HG02588 (cell line): ENCODE data around the gene GUSB.
A peak's percentile ranks its signal among the peaks of the same experiment; 100 is the strongest.
"Not testable (repeated sequence)": the region's sequence is repeated elsewhere in the genome, so short reads cannot be mapped to it uniquely, and the experiment has no call there.

Experiments used
- ATAC-seq: cut with Tn5 transposase; IDR thresholded peaks from one replicate; pipeline ENCODE4 v1.9.1; 2021; ENCODE audit warnings: mild to moderate bottlenecking, moderate library complexity; ENCODE audit not compliant: unreplicated experiment

Gene GUSB

DNA sequence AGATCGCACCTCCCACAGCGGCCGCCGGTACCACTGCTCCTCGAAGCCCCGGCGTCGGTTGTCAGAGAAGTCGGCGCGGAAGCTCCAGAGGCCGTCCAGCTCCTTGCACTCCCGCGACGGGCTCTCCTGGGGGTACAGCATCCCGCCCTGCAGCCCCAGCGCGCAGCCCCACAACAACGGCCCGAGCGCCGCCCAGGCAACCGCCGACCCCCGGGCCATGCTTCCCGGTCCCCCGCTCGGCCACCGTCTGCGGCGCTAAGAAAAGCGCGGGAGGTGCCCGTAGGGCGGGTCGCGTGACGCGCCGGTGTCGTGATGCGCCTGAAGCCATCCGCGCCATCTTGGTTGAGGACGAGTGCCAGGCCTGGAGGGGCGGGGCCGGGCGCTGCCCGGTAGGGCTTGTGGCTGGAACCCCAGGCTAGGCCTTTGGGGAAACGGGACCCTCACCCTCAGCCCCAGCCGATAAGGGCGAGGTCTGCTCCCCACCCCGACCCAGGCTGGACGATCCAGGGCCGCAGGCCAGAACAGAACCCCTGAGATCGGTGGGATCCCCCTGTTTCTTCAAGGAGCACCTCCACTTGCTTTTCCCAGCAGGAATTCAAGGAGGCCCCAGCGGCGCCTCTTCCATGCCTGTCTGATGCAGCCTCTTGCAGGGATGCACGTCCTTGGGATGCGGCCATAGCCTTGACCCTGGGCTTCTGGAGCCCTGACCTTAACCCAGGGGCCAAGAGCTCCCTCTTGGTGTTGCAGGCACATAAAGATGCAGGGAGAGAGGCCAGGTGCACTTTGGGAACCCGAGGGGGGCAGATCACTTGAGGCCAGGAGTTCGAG lies at the start of gene GUSB:
Gene GUSB, minus strand, starts transcription at position 249 of the 828 bp plus-strand sequence. Its CDS starts 30 bp downstream, at position 219.
- ATAC-seq: peak; percentile 85

DNA sequence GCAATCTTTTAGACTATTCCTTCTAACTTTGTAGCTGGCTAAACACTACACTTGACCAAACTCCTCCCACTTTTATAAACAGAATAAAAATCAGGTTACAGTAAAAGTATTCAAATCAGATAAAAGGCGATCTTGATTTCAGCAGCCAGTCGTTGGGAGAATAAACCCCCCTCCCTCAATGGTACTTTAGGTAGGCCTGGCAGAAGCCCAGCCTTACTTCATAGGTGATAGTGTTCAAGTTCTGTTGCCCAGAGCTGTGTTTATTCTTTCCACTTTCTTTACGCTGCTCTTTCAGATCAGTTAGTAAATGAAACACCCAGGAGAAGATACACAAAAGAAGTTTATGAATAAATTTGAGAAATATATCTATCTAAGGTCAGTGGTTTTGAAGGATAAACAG lies 46.3 kb upstream of the GUSB start:
- not testable (repeated sequence) for ATAC-seq

DNA sequence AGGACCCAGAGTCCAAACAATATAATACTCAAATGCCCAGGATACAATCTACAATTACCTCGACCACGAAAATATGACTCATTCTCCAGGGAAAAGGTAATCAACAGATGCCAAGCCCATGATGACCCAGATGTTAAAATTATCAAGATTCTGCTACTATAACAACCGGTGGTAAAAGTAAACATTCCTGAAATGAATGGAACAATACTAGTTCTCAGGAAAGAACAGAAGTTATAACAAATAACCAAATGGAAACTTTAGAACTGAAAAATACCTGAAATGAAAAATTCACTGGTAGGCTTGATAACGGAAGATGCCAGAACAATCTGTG lies 34.1 kb upstream of the GUSB start:
- no peak for ATAC-seq

DNA sequence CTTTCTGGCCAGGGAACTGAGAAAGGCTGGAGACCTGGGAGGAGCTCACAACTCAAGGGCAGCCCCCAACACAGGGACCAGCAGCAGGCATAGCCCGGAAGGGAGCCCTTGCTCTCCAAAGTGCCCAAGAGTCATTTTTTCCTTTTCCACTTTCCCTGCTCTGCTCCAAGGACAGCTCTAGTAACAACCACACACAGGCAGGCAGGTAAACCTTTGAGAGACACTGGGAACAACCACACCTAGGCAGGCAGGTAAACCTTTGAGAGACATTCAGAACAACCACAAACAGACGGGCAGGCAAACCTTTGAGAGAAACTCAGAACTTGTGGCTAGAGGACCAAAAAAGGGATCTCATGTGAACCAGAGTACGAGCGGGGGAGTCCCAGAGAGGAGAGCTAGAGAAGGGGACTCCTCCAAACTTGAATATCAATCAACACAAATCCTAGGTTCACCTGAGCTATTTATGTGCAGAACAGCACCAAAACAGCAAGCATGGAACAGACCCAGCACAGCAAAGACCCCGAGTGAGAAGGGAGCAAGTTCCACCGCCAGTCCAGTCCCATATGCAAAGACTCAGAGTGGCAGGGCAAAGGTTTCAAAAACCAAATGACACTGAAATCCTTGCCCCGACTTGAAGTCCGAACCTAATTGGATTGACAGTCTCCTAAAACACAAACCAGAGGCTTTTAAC lies 33.6 kb upstream of the GUSB start:
- no peak for ATAC-seq

DNA sequence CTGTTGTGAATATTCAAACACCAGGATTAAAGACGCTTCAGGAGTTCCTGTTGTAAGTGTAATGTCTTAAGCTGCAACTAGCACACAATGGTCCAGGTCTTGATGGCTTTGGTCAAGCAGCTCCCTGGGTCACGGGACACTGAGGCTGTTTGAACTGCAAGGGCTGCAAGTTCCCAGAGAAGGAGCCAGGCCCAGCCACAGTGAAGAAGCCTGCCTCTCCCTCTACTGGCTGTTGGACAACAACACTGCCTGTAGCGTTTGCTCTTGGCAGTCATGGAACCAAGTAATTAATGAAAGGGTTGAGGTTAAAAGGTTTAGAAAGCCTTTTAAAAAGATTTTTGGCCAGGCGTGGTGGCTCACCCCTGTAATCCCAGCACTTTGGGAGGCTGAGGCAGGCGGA lies 31.9 kb upstream of the GUSB start:
- ATAC-seq: no peak

DNA sequence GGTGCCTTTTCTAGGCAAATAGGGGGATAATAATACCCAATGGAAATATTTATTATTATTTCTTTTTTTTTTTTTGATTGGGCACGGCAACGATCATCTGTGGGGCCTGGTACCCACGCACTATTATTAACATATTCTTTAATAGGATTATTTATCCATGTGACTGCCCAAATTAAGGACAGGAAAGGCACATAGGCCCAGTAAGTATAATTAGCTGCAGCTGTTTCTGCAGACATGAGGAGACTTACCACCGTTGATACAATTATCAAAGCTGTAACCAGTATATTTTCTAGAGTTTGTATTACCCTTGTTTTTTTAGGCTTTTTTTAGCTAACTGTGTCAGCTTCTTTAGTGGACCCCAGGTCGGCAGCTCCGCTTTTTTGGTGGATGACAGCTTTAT lies 25.2 kb upstream of the GUSB start:
- ATAC-seq: no peak

DNA sequence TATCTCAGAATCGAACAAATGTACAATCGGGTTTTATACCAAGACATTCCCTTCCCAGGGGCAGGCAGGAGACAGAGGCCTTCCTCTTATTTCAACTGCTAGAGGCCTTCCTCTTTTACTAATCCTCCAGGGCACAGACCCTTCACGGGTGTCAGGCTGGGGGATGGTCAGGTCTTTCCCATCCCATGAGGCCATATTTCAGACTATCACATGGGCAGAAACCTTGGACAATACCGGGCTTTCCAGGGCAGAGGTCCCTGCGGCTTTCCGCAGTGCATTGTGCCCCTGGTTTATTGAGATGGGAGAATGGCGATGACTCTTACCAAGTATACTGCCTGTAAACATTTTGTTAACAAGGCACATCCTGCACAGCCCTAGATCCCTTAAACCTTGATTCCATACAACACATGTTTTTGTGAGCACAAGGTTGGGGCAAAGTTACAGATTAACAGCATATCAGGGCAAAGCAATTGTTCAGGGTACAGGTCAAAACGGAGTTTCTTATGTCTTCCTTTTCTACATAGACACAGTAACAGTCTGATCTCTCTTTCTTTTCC lies 23.2 kb upstream of the GUSB start:
- ATAC-seq: not testable (repeated sequence)

DNA sequence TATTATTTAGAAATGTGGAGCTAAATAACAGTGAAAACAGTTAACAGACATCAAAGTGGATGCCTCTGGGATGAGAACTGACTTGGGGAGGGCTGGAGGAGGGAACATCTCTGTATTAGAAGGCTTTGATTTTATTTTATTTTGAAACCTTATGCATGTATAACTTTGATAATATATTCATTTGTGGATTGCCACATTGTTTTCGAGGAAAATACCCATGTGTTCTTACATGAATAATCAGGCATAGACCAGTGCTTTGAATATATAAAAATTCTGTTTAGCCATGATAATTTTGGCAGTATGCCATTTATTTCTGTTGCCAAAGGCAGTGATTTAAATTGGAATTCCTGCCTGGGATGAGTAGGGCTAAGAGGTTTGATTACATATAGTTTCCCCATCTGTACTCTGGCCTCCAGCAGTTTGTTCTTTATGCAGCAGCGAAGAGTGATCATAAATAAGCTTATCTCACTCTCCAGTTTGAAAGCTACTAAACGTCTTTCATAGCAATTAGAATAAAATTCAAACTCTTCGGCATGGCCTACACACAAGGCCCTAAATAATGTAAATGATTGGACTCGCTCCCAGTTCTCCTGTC lies 18.9 kb upstream of the GUSB start:
- ATAC-seq: not testable (repeated sequence)

DNA sequence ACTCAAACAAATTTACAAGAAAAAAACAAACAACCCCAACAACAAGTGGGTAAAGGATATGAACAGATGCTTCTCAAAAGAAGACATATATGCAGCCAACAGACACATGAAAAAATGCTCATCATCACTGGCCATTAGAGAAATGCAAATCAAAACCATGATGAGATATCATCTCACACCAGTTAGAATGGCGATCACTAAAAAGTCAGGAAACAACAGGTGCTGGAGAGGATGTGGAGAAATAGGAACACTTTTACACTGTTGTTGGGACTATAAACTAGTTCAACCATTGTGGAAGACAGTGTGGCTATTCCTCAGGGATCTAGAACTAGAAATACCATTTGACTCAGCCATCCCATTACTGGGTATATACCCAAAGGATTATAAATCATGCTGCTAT lies 13.0 kb upstream of the GUSB start:
- ATAC-seq: not testable (repeated sequence)

DNA sequence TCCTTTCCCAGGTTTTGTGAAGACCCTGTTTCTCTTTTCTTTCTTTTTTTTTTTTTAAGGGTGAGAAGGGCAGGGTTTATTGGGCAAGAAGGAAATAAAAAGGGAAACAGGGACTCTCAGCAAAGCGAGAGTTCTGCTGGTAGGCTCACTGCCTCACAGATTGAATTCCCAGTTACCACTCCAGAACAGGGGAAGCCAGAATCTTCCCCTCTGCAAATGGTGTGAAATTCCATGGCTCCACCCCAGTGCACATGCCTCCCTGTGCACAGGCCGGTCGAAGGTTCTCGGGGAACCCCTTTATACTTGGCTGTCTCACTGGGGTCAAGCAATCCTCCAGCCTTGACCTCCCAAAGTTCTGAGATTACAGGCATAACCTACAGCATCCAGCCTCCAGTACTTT lies 10.5 kb upstream of the GUSB start:
- ATAC-seq: no peak

DNA sequence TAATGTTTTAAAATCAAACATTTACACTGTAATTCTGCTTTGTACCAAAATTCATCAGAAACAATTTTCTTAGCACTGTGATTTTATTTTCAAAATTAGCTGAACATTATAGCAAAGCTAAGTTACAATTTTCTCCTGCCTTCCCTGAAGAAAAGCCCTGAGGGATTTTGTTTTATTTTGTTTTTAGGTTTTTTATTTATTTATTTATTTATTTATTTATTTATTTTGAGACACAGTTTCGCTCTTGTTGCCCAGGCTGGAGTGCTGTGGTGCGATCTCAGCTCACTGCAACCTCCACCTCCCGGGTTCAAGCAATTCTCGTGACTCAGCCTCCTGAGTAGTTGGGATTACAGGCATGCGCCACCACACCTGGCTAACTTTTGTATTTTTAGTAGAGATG lies 9.8 kb upstream of the GUSB start:
- ATAC-seq: not testable (repeated sequence)

DNA sequence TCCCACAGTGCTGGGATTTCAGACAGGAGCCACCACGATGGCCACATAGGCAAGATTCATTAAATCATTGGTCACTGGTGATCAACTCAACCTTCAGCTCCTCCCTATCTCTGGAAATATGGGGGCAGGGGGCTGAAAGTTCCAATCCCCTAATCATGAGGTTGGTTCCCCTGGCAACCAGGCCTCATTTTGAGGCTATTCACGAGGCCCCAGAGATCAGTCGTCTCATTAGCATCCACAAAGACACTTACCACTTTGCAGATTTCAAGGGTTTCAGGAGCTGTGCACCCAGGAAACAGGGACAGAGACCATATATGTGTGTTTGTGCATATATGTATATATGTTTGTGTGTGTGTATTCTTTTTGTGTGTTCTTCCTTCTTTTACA lies 7.7 kb upstream of the GUSB start:
- ATAC-seq: no peak

DNA sequence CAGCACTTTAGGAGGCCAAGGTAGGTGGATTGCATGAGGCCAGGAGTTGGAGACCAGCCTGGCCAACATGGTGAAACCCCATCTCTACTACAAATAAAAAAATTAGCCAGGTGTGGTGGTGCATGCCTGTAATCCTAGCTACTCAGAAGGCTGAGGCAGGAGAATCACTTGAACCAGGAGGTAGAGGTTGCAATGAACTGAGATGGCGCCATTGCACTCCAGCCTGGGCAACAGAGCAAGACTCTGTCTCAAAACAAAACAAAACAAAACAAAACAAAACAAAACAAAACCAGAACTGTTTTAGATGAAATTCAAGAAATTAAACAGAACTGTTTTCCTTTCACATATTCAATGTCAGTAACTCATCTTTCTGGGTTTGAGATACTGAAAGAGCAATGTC lies 6.5 kb upstream of the GUSB start:
- not testable (repeated sequence) for ATAC-seq

DNA sequence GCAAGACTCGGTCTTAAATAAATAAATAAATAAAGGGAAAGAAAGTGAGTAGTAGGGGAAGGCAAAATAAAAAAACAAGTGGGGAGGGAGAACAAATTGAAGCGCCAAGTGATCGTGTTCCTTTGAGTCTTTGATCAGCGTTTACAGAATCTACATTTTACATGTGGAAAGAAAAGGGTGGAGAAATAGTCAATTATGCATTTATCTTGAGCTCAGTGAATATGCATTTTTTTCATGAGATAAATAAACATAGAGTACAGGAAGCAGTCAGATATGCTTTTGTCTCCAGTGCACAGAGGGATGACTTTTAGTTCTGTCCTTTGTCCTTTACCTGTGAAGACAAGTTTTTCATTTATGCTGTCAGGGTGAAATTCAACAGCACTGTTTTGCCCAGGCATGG lies 6.1 kb upstream of the GUSB start:
- no peak for ATAC-seq

DNA sequence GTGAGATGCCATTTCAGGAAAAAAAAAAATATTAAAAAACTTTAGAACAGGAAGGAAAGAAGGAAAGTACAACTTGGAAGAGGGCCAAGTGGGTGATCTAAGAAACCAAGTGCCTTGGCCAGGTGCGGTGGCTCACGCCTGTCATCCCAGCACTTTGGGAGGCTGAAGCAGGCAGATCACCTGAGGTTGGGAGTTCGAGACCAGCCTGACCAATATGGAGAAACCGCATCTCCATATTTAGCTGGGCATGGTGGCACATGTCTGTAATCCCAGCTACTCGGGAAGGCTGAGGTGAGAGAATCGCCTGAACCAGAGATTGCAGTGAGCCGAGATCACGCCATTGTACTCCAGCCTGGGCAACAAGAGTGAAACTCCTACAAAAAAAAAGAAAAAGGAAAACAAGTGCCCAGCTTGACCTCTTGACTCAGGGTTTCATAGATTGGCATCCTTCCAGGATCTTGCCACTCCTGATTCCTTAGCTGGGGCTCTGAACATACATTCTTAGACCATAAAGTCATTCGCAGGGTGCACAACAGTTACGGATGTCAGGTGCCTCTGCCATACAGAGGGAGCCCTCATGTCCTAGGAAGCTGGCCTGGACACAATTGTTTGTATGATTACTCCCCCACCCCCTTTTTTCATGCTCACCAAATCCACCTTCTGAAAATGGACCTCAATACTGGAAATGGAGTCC lies 2.1 kb upstream of the GUSB start:
- ATAC-seq: no peak

DNA sequence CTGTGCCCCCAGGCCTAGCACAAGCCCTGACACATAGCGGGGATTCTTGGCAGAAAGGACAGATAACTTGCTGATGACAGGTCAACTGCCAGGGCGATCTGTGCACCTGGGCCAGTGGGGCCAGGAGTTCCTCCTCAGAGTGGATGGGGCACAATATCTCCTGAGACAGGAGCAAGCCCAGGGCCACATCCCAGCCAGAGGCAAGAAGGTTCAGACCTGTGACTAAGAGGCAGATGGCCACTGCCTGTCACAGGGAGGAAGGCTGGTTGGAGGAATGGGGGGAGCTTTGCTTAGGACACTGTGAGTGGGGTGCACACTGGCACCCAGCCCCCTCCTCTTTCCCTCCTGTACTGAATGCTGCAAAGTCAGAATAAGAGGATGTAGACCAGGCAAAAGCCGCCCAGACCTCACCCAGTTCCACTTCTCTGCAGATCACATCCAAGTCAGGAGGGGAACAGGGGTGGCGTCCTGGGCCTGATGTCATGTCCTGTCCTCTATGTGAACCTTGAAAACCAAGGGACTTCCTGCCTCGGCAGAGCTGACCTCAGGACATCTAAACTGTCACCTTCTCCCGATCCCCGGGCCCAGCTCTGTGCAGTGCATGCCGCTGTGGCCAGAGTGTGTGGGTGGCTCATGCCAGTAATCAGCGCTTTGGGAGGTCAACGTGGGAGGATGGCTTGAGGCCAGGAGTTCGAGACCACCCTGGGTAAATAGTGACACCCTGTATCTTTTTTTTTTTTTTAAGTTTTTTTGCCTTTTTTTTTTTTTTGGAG lies 1.3 kb downstream of the GUSB start:
- ATAC-seq: peak; percentile 67

DNA sequence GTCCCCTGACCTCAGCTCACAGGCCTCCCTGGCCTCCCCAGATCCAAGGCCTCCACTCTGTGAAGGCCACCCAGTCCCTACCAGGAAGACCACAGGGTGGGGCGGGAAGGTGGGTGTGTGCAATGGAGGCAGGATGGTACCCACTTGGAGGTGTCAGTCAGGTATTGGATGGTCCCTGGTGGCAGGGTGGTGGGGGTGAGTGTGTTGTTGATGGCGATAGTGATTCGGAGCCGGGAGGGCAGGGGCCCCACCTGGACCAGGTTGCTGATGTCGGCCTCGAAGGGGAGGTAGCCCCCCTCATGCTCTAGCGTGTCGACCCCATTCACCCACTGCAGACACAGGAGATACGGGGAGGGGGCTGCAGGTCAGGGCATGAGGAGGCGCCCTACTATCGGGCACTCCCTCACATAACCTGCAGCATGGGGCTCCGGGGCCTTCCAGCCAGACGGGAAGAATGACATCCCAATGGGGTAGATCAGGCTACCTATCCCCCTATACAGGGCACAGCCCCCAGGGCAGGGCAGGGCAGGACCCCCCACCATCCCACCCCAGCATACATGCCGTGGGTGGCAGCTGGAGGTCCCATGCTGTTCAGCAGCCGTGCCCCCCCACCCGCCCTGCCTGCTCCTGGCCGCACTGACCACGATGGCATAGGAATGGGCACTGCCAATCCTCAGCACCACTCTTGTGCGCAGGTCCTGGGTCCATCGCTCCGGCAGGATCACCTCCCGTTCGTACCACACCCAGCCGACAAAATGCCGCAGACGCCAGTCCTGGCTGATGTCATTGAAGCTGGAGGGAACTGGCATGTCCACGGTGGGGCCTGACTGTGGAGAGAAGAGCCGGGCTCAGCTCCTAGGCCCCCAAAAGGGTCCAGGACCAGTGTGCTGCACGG lies 2.2 kb downstream of the GUSB start:
- ATAC-seq: no peak

DNA sequence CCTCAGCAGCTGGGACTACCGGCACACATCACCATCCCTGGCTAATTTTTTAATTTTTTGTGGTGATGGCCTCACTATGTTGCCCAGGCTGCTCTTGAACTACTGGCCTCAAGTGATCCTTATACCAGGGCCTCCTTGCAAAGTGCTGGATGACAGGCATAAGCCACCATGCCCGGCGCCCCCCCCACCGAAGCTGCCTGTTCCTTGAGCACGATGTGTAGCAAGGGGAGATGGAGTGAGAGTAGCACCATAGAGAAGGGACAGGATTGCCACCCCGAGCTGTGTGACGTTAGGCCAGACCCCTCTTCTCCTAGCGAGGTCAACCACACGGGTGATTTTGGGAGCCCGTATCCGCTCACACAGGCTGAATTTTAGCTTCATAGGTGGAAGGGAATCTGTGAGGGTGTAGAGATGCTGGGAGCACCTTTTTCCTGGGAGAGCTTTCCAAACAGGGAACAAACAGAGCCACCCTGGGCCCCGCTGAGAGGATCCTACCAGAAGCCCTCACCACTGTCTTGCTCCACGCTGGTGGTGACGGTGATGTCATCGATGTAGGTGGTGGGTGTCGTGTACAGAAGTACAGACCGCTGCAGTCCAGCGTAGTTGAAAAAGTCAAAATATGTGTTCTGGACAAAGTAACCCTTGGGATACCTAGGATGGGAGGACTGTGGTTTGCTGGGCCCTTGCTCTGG lies 3.0 kb downstream of the GUSB start:
- no peak for ATAC-seq

DNA sequence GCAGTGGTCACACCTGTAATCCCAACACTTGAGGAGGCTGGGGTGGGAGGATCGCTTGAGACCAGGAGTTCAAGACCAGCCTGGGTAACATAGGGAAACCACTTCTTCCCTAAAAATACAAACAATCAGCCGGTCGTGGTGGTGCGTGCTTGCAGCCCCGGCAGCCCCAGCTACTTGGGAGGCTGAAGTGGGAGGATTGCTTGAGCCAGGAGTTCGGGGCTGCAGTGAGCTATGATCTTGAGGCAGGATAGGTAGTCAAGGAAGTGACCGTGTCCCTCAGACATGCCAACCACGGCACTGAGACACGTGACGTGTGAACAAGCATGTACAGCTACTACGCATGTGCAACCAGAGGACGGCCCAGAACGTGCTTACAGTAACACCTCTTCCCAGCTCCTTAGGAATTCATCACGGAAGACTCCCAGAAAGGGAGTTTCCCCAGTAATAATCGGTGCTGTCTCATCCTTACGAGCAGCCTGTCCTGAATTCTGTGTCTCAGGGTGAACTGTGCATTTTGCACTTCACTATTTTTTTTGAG lies 5.3 kb downstream of the GUSB start:
- no peak for ATAC-seq
